Epidermal melanocyte (primary cell): ENCODE data around the gene ACTN4.
A peak's percentile ranks its signal among the peaks of the same experiment; 100 is the strongest.

ENCODE experiments used
- DNase-seq: peaks from one replicate; pipeline ENCODE4 v3.0.0; 2011; ENCODE audit warnings: low spot score; ENCODE audit not compliant: insufficient read length

ACTN4 gene

DNA sequence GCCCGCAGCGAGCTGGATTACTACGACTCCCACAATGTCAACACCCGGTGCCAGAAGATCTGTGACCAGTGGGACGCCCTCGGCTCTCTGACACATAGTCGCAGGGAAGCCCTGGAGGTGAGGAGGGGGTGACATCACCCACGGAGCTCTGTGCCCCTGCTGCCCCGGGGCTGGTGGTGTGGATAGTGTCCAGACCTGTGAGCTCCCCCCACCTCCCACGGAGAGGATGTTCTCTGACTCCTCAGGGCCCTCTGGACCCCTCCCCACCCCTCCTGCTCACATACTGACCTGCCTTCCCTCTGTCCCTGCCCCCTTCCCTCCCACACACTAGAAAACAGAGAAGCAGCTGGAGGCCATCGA, 76.1 kb downstream of the ACTN4 start:
- DNase-seq, result no peak

DNA sequence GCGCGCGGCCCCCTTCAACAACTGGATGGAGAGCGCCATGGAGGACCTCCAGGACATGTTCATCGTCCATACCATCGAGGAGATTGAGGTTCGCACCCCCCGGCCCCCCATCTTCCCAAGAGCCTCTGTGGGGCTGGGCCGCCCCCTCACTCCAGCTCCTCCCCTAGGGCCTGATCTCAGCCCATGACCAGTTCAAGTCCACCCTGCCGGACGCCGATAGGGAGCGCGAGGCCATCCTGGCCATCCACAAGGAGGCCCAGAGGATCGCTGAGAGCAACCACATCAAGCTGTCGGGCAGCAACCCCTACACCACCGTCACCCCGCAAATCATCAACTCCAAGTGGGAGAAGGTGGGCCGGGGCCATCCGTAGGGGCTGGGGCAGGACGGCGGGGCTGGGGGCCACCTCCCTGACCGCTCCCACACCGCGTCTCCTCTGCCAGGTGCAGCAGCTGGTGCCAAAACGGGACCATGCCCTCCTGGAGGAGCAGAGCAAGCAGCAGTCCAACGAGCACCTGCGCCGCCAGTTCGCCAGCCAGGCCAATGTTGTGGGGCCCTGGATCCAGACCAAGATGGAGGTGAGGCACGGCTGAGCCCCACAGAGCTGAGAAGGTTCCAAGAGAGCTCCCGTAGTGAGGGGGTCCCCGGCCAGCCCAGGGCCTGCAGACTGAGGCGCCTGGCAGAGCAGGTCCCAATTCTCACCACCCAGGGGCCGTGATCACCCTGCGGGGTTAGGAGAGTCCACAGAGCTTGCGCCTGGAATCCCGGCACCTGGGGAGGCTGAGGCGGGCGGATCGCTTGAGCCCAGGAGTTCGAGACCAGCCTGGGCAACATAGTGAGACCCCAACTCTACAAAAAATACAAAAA, 76.8 kb downstream of the ACTN4 start:
- DNase-seq, result no peak

DNA sequence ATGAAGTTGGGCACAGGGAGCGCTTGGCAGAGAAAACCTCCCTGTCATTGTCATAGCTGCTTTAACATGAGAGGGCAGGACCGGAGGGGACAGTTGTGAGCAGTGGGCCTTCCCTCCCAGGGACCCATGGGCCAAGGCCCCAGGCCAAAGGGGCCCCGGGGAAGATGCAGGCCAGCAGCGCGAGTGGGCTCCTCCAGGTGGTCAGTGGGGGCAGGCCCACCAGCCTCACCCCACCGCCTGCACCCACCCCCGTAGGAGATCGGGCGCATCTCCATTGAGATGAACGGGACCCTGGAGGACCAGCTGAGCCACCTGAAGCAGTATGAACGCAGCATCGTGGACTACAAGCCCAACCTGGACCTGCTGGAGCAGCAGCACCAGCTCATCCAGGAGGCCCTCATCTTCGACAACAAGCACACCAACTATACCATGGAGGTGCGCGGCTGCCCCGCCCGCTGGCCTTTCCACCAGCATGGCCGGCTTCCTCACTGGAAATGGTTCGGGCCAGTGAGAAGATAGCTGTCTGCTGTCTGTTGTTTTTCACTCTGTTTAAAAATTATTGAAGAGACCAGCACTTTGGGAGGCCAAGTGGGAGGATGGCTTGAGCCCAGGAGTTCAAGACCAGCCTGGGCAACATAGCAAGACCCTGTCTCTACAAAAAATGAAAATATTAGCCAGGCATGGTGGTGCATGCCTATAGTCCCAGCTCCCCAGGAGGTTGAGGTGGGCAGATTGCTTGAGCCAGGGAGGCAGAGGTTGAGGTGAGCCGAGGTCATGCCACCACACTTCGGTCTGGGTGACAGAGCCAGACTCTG, 78.2 kb downstream of the ACTN4 start:
- DNase-seq, result no peak

DNA sequence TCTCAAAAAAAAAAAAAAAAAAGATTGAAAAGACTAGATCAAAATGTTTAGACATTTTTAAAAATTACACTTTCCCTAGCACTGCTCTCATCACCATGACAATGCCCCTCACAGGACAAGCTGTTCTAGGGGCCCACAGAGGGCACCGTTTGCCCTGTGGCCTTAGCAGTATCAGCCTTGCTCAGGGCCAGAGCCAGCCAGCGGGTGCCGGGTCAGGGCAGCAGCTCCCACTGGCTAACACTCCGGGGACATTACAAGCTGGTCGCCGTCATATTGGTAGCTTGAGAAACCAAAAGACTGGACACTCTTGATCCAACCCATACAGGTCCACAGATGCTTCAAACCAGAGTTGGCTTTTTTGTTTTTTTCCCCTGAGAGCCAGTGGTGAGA, 78.8 kb downstream of the ACTN4 start:
- DNase-seq, result no peak

DNA sequence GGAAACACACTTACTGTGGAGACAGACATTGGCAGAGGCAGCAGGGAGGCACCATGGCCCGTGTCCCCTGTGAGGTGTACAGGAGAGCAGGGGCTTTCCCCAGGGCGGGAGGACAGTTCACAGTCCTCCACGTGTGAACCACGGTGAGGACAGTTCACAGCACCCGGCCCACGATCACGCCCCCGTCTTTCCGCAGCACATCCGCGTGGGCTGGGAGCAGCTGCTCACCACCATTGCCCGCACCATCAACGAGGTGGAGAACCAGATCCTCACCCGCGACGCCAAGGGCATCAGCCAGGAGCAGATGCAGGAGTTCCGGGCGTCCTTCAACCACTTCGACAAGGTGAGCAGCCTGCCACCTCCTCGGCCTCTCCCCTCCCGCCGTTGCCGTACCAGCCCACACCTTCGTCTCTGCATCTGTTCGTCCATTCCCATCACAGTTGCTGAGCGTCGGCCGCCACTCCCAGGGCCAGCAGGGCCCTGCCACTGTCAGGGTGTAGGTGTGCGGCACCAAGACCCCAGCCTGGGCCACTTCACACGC, 79.4 kb downstream of the ACTN4 start:
- DNase-seq, result no peak

DNA sequence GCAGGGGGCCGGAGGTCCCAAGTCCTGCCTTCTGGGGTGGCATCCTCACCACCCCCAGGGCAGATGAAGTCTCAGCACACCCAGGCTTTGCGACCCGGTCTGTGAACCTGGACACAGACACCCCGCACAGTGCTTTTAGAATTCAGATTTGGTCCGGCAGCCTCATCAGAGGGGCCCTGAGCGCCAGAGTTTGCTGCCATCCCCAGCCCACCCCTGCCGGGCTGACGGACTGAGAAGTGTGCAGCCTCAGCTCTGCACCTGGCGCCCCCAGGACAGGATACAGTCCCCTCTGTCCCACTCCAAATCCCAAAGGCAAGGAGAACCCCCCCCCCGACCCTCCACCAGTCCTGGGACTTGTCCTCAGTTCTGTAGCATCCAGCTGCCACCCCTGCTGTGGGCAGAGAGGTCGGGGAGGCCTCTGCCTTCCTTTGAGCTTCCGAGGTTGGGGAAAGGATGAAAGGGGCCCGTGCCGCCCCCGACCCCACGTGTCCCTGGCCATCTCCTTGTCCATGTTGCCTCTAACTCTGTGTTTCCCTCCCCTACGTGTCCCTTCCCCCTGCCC, 79.9 kb downstream of the ACTN4 start:
- no peak for DNase-seq

DNA sequence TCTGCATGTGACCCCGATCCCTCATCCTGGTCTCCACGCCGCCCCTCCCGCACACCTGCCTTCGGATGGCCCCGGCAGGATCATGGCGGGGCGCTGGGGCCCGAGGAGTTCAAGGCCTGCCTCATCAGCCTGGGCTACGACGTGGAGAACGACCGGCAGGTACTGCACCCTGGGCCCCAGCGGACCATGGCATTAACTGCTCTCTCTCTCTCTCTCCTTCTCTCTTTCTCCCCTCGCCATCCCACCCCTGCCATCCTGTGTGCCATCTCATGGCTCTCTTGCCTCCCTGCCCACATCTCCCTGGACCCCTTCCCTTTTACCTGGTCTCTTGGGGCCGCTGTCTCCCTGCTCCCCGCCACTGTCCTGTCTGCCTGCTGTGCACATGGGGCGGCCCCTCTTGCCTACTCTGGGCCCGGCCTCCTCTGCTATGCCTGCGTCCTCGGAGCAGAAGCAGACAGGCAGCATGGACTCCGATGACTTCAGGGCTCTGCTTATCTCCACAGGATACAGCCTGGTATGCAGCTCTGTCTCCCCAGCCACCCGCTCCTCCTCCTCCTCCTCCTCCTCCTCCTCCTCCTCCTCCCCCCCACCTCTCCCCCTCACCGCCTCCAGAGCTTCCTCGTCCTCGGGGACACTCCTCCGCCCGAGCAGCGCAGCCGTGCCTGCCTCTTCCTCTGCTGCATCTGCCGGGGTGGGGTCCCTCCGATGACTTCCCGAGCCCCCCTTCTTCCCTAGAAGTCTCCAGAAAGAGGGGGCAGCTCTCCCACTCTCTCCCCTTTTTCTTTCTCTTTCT, 80.6 kb downstream of the ACTN4 start:
- DNase-seq, result no peak

DNA sequence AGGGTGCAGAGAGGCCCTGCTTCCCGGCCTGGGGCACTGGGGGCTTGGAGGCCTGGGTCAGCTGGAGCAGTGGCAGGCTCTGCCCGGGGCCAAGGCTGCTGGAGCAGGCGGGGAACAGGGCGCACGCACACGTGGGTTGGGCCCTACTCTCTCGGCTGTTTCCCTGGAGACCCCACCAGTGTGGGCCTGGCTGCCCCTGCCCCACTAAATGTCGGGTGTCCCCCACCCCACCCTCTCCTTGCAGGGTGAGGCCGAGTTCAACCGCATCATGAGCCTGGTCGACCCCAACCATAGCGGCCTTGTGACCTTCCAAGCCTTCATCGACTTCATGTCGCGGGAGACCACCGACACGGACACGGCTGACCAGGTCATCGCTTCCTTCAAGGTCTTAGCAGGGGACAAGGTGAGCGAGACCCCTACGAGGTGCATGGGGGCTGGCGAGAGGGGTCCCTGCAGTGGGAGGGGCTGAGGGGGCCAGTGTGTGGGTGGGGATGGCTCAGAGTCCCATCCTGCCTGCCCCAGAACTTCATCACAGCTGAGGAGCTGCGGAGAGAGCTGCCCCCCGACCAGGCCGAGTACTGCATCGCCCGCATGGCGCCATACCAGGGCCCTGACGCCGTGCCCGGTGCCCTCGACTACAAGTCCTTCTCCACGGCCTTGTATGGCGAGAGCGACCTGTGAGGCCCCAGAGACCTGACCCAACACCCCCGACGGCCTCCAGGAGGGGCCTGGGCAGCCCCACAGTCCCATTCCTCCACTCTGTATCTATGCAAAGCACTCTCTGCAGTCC, 81.5 kb downstream of the ACTN4 start:
- DNase-seq, result no peak

DNA sequence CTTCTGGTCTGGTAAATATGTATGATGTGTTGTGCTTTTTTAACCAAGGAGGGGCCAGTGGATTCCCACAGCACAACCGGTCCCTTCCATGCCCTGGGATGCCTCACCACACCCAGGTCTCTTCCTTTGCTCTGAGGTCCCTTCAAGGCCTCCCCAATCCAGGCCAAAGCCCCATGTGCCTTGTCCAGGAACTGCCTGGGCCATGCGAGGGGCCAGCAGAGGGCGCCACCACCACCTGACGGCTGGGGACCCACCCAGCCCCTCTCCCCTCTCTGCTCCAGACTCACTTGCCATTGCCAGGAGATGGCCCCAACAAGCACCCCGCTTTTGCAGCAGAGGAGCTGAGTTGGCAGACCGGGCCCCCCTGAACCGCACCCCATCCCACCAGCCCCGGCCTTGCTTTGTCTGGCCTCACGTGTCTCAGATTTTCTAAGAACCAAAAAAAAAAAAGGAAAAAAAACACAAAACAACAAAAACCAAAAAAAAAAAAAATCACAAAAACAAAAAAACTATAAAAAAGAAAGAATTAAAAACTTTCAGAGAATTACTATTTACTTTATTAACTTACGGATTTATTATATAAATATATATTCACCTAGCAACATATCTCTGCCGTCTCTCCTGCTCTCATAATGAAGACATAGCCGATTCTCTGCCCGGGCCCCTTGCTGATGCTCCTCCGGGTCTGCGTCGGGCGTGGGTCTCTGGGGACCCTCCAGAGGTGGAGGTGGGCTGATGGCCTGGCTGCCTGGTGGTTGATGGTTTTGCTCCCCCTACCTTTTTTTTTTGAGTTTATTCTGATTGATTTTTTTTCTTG, 82.4 kb downstream of the ACTN4 start:
- no peak for DNase-seq

DNA sequence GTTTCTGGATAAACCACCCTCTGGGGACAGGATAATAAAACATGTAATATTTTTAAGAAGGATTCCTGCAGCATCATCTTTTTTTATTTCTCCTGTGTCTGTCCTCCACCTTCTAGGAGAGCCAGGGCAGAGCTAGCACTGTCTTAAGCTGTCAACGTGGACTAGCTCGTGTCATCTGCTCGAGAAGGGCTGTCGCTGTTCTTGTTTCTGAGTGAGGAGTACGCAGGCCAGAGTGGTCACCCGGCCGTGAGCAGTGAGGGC, 83.0 kb downstream of the ACTN4 start:
- DNase-seq, result no peak

DNA sequence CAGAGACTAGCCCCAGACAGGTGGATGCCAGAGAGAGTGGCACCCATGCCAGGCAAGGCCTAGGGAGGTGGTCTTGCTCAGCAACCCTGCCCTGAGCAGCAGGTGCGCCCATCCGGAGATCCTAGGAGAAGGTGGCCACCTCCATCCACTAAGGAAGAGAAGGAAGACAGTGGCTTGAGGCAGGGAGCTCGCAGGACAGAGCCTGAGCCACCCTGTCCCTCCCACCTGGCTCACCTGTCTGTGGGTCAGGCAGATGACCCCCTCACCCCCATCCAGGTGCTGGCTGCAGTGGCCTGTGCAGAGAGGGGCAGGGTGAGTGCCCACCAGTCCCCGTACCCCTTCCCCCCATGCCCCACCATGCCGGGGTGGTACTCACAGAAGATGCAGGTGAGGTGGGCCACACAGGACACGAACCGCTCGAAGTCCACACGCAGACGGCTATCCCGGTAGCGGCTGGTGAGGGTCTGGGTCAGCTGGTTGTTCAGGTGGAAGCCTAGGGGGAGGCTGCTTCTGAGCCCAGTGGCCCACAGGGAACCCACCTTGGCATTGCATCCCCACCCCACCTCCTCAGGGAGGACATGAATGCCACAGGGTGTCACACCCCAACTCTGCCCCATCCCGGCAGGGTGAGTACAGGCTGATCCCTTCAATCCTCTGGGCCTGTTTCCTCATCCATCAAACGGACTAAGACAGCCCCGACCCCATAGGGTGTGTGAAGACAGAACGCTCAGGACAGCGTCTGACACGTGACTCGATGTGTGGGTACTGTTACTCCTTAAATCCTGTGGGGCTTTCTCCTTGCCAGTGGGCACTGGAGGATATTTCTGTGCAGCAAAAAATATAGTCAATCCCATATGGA, 83.5 kb downstream of the ACTN4 start:
- DNase-seq, result no peak

DNA sequence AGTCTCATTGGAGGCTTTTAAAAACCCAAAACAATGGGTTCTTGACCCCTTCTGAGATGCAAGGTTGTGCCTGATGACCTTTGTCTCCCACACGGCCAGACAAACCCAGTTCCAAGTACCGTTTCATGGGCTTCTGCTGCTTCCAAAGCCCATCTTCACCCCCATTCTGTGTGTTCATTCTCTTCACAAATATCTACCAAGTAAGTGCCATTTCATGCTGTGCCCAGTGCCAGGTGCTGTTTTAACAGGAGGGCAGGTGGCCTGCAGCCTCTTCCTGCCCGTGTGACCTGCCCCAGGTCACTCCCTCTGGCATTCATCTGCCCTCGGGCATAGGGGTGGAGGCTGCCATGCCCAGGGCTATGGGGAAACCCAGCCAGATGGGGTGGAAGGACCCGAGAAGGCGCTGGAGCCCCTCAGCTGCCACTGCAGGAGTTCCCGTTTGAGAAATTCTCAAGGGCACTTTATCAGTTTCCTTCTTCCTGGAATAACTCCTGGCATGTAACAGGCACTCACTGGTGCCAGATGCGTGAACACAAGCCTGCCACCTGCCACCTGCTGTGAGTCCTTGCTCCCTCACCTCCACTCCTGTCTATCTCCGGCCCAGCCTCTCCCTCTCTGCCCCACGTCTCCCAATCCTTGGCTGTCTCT, 84.3 kb downstream of the ACTN4 start:
- DNase-seq, result no peak

DNA sequence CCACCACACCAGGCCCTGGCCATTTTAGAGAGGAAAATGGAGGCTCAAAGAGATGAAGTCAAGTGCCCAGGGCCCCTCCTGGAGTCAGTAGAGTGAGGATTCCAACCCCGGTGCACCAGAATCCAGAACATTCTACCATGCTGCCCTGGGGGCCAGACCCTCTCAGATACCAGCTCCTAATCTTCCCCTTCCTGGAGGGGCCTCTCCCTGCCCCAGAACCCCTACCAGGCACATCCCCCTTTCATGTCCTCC, 85.7 kb downstream of the ACTN4 start:
- DNase-seq, result no peak

DNA sequence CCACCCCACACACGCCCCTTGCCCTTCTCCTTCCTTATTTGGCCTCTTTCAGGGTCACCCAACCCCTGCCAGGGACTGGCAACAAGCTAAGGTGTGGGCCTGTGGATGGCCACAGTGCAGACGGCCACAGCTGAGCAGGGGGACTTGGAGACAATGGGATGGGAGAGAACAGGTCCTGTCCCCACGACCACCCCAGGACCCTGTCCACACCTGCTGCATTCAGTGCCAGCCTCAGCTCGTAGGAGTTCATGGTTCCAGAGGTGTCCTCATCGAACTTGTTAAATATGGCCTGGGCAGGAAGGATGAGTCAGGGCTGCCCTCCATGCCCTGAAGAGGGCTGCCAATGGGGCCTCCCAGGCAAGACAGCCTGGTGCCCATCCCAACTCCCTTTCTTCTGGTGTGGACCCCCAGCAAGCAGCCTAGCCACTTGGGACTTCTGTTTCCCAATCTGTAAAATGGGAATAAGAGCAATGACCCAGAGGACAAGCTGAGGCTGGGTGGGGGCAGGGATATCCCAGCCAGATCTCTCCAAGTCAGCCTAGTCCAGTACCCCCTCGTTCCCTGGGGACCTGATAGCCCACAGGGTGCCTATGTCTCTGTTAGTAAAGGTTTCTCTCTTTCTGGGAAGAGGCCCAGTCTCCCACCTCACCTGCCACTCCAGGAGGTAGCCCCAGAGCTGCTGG, 86.2 kb downstream of the ACTN4 start:
- no peak for DNase-seq

DNA sequence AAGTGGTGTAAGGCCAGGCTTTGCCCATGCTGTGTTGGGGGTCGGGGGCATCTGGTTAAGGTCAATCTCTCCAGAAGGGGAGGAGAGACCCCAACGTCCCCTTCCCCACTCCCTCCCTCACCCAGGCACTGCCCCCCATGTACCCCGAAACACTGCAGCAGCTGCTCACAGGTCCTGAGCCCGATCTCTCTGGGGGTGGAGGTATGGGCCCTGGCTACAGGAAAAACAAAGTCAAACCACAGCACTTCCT, 86.7 kb downstream of the ACTN4 start:
- DNase-seq, result no peak

DNA sequence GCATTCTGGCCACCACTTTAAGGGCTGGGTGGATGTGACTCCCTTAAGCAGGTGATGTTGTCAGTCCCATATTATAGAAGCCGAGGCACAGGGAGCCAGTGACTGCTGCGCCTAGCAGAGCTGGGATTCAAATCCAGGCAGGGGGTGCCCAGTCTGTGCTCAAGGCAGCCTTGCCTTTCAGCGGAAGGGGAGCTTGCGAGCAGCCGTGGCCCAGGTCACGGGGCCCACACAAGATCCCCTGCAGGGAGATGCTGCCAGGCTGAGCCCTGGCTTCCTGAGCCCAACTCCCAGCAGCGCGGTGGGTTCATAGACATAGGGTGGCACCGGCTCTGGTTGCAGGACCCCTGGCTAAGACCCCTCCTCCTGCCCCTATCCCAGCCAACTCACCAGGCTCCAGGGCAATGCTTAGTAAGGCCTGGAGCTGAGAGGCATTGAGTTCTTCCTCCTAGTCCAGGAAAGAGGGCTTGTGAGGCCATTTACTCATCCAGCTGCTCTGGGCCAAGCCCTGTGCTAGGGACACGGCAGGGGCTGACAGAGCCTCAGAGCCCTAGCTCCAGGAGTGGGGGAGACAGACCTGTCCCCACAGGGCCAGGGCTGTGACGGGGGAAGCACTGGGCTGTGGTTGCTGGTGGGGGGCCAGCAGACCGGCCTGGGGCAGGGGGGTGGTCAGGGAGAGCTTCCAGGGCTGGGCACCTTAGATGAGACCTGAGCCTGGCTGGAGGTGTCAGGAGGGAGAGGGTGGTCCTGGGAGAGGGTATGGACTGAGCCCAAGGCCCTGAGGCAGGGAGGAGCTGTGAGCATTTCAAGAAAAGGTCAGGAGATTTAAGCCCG, 87.2 kb downstream of the ACTN4 start:
- no peak for DNase-seq

DNA sequence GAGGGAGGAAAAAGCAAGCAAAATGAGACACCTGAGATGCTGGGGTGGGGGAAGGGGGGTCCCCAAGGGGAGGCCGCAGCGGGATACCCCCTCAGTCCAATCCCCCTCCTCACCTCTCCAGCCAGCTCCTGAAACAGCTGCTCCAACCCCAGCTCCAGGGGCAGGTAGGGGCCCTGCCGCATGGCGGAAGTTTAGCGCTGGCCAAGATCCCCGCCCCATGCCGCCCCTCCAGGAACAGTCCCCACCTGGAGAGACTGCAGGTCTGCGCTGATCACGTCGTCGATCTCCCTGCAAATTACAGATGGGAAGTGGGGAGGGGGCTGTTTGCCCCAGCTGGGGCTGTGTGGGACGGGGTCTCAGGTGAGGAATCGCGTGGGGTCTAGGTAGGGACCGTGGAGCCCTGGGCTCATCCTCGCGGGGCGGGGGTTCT, 87.8 kb downstream of the ACTN4 start:
- DNase-seq, result no peak

DNA sequence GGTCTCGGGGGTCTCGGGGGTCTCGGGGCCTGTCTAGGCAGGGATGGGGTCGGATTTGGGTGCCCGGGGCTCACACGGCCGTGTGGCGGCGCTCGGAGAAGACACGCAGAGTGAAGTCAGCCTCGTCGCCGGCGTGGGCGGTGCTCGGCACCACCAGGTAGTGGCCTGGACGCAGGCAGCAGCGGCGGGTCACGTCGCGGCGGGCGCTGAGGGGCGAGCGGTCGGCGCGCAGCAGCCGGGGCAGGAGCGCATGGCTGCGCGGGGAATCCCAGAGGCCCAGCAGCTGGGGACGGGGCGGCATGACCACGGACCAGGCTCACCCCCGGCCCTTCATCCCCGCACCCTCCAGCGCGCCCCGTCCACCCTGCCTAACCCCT, 88.6 kb downstream of the ACTN4 start:
- DNase-seq, result peak; percentile 15
